Right atrium auricular region (tissue), 2 donors: Measurements from ENCODE around the gene EPO. TPM values are rescaled to one million over a fixed set of nuclear protein-coding genes. Genes with fewer than 3 reads are reported as not detected.

Source experiments
- DNase-seq: peaks from one replicate; pipeline ENCODE4 v3.0.0-alpha.2; 2019; ENCODE audit warnings: low spot score
- H3K27ac ChIP-seq, 2 donors: fragments of 200-600 bp; sonication (generic); 1 replicate in 1 of 2; 2 replicates in 1 of 2; pipeline ENCODE4 v1.5.1; 2016 to 2019
- H3K27me3 ChIP-seq, 2 donors: fragments of 200-600 bp; sonication (generic); one replicate each; pipeline versions ENCODE4 v1.5.1 to v1.6.0; 2017 to 2019
- H3K36me3 ChIP-seq: fragments of 200-600 bp; sonication (generic); one replicate; pipeline ENCODE4 v1.5.1; 2016
- H3K4me1 ChIP-seq, 2 donors: fragments of 200-600 bp; sonication (generic); one replicate each; pipeline versions ENCODE4 v1.5.1 to v1.6.0; 2017 to 2019
- H3K4me3 ChIP-seq, 2 donors: fragments of 200-600 bp; sonication (generic); 1 replicate in 1 of 2; 2 replicates in 1 of 2; pipeline ENCODE4 v1.5.1; 2017 to 2019; ENCODE audit warnings: mild to moderate bottlenecking in 1 of 2, moderate library complexity in 1 of 2
- H3K9me3 ChIP-seq, 2 donors: fragments of 200-600 bp; sonication (generic); one replicate each; pipeline ENCODE4 v1.5.1; 2019
- total RNA-seq, 2 donors: library from RNA; depleted of rRNA; stranded (reverse); fragments of >200 nt; gene quantifications; one replicate each; pipeline ENCODE4 v1.1.0, GENCODE V29; 2016
- TF ChIP-seq, protein P1 (sequence below), 2 donors: fragments of 200-600 bp; sonication (generic); IDR thresholded peaks; one replicate each; pipeline ENCODE4 v1.5.1; 2019; ENCODE audit warnings: antibody characterized with exemption in 2 of 2

Gene EPO
- total RNA-seq, 2 donors from 2014 or later: not detected

DNA sequence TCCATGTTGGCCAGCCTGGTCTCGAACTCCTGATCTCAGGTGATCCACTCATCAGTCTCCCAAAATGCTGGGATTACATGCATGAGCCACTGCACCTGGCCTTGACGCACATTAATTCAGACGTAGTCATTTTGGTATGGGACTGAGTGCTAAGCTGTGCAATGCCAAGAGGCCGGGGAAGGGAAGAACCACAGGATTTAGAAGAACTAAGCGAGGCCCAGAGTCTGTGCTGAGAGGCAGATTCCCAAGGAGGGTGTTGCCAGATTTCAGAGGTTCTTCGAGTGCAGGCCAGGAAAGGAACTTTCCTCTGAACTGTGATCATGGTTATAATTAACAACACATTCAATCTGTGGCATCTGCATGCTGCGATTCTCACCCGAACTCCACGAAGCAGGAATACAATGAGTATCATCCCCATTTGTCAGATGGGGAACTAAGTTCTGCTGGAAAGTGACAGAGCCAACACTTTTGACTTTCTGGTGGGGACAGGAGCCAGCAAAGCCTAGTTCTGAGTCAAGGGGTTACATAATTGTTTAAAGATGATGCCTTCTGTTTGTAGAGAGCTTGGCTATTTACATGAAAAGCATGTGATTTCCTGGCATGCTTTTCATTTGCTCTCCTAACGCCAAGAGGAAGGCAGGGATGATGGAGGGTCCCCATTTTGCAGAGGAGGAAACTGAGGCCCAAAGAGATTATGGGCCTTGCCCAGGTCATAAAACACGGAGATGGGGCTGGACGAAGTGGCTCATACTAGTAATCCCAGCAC, 6.9 kb downstream of the EPO start:
- no peaks in the 10 kb centered on the region for H3K36me3 ChIP-seq
- no peak for DNase-seq
- TF ChIP-seq, protein P1, sequence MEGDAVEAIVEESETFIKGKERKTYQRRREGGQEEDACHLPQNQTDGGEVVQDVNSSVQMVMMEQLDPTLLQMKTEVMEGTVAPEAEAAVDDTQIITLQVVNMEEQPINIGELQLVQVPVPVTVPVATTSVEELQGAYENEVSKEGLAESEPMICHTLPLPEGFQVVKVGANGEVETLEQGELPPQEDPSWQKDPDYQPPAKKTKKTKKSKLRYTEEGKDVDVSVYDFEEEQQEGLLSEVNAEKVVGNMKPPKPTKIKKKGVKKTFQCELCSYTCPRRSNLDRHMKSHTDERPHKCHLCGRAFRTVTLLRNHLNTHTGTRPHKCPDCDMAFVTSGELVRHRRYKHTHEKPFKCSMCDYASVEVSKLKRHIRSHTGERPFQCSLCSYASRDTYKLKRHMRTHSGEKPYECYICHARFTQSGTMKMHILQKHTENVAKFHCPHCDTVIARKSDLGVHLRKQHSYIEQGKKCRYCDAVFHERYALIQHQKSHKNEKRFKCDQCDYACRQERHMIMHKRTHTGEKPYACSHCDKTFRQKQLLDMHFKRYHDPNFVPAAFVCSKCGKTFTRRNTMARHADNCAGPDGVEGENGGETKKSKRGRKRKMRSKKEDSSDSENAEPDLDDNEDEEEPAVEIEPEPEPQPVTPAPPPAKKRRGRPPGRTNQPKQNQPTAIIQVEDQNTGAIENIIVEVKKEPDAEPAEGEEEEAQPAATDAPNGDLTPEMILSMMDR (IDR thresholded peaks at IDR 0.05): no peak
- H3K9me3 ChIP-seq: no peaks in the 10 kb centered on the region
- H3K27ac ChIP-seq: no peak overlapping the region
- H3K4me1 ChIP-seq: no peaks in the 10 kb centered on the region
- no peak overlapping the region for H3K4me3 ChIP-seq
- H3K27me3 ChIP-seq: no peaks in the 10 kb centered on the region

DNA sequence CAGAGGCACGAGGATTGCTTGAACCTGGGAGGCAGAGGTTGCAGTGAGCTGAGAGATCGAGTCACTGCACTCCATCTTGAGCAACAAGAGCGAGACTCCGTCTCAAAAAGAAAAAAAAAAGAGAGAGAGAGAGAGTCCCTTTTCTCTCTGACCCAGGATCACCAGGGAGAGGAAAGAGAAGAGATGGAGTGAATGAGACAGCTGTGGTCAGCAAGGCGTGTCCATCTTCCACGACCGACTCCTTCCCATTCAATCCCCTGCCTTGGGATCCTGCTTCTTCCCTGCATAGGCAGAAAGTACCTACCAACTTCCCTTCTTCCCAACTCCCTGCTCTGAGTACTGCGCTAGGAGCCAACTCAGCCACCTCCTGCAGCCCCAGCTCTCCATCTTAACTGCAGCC, 7.9 kb downstream of the EPO start:
- no peaks in the 10 kb centered on the region for H3K27me3 ChIP-seq

DNA sequence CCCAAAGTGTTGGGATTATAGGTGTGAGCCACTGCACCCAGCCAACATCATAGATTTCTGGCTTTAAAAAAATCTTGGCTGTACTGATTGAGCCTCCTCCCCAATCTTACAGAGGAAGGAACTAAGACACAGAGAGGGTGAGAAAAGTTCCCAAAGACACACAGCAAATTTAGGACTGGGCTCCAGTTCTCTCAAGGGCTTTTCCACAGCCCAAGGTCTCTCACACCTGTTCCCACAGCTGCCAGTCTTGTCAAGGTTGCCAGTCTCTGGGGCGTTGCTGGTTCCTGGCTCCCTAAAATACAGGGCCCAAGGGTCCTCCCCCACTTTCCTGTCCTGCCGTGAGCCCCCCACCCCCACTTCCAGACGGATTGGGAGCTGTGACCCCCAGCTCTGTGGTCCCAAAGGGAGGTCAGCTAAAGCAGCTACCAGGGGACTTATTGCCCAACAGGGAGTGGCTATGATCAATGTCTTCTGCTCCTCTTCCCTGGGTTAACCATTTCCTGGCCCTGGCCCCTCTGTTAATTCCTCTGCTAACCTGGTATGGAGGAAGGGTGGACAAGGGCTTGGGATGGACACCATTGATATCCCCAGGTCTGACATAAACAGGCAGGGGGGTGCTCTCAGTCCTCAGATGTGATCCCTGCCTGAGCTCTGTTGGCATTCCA, 10.0 kb downstream of the EPO start:
- Histone ChIP-seq H3K4me1 (no peaks in the 10 kb centered on the region), H3K27me3 (no peaks in the 10 kb centered on the region), H3K36me3 (no peaks in the 10 kb centered on the region), H3K4me3 (no peak overlapping the region), H3K27ac (no peak overlapping the region), H3K9me3 (no peaks in the 10 kb centered on the region)
- DNase-seq: no peak
- TF ChIP-seq, protein P1 (IDR thresholded peaks at IDR 0.05): no peak

More for the DNA sequence above, 7.9 kb downstream of the EPO start:
- H3K9me3 ChIP-seq: no peaks in the 10 kb centered on the region
- no peak overlapping the region for H3K27ac ChIP-seq
- DNase-seq: no peak
- H3K4me3 ChIP-seq: no peak overlapping the region
- TF ChIP-seq, protein P1 (IDR thresholded peaks at IDR 0.05): no peak
- no peaks in the 10 kb centered on the region for H3K36me3 ChIP-seq
- H3K4me1 ChIP-seq: no peaks in the 10 kb centered on the region

DNA sequence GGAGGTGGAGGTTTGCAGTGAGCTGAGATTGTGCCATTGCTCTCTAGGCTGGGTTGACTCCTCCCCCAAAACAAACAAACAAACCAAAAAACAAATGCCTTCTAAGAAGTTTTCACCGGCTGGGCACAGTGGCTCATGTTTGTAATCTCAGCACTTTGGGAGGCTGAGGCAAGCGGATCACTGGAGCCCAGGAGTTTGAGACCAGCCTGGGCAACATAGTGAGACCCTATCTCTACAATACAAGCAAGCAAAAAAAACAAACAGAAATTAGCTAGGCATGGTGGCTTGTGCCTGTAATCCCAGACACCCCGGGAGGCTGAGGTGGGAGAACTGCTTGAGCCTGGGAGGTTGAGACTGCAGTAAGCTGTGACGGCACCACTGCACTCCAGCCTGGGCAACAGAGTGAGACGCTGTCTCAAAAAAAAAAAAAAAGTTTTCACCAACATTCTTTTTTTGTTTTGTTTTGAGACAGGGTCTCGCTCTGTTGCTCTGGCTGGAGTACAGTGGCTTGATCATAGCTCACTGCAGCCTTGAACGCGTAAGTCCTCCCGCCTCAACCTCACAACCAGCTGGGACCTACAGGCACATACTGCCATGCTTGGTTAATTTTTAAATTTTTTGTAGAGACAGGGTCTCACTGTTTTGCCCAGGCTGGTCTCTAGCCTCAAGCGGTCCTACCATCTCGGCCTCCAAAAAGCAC, 11.8 kb downstream of the EPO start:
- Histone ChIP-seq H3K36me3 (no peaks in the 10 kb centered on the region), H3K27me3 (no peaks in the 10 kb centered on the region), H3K9me3 (no peaks in the 10 kb centered on the region), H3K4me3 (no peak overlapping the region), H3K4me1 (no peaks in the 10 kb centered on the region), H3K27ac (no peak overlapping the region)
- TF ChIP-seq, protein P1 (IDR thresholded peaks at IDR 0.05): no peak
- DNase-seq: no peak

DNA sequence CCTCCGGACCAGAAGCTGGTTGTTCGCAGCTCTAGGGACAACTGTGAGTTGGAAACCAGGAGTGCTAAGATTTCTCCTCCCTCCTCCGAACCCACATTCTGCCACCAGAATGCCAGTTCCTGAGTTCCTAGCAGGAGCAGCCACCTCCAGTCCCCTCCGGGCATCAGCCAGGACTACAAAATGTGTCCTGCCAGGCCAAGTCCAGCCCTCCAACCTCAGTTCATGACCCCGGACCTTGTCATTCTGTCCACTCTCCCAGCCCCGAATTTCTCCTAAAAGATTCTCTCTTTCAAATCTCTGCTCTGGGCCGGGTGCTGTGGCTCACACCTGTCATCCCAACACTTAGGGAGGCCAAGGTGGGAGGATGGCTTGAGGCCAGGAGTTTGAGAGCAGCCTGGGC, 15.5 kb downstream of the EPO start:
- no peak for DNase-seq
- Histone ChIP-seq H3K27ac (no peak overlapping the region), H3K36me3 (no peaks in the 10 kb centered on the region), H3K9me3 (no peaks in the 10 kb centered on the region), H3K4me1 (no peaks in the 10 kb centered on the region), H3K27me3 (no peaks in the 10 kb centered on the region), H3K4me3 (no peak overlapping the region)
- TF ChIP-seq, protein P1 (IDR thresholded peaks at IDR 0.05): no peak
